ENCODE data around the gene ATP13A4. TPM values are rescaled to one million over a fixed set of nuclear protein-coding genes. Genes with fewer than 3 reads are reported as not detected.
A peak's percentile ranks its signal among the peaks of the same experiment; 100 is the strongest.

ATP13A4 gene
- total RNA-seq, 1 experiment from 2014 or later: not detected

- no peaks in the 10 kb centered on the region for H3K36me3 Mint-ChIP-seq (ENCODE audit: insufficient read depth, unreplicated experiment)
- intact Hi-C loops (cut with micrococcal nuclease): loop anchor here (2.0 to 5.0 kb wide), 2 partner anchors 265 to 640 kb away; no protein-coding TSS in a partner anchor
- H3K27ac Mint-ChIP-seq (ENCODE audit: low read depth, unreplicated experiment): no peak overlapping the region
- ChIA-PET CTCF (interaction anchor here (0.5 to 2.5 kb wide), 11 partner anchors 8 to 598 kb away, joined by 3 to 9 read pairs (median 3); no protein-coding TSS in a partner anchor), POLR2A (no interaction called here)
- H3K4me1 Mint-ChIP-seq (ENCODE audit: insufficient read depth, unreplicated experiment): no peaks in the 10 kb centered on the region
- peaks cover 50% of the 10 kb centered on the region for H3K27me3 Mint-ChIP-seq (ENCODE audit: insufficient read depth, unreplicated experiment)
- H3K4me3 Mint-ChIP-seq (ENCODE audit: unreplicated experiment): no peak overlapping the region
- no peaks in the 10 kb centered on the region for H3K9me3 Mint-ChIP-seq (ENCODE audit: unreplicated experiment)
- BruUV-seq (replicated peaks): no TSS peak
- TF ChIP-seq, protein P1, sequence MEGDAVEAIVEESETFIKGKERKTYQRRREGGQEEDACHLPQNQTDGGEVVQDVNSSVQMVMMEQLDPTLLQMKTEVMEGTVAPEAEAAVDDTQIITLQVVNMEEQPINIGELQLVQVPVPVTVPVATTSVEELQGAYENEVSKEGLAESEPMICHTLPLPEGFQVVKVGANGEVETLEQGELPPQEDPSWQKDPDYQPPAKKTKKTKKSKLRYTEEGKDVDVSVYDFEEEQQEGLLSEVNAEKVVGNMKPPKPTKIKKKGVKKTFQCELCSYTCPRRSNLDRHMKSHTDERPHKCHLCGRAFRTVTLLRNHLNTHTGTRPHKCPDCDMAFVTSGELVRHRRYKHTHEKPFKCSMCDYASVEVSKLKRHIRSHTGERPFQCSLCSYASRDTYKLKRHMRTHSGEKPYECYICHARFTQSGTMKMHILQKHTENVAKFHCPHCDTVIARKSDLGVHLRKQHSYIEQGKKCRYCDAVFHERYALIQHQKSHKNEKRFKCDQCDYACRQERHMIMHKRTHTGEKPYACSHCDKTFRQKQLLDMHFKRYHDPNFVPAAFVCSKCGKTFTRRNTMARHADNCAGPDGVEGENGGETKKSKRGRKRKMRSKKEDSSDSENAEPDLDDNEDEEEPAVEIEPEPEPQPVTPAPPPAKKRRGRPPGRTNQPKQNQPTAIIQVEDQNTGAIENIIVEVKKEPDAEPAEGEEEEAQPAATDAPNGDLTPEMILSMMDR (IDR thresholded peaks at IDR 0.05; ENCODE audit: unreplicated experiment): peak; percentile 21
- peak; percentile 7 for DNase-seq (ENCODE audit: unreplicated experiment)
Observed at GRCh38 chr3:193452338-193452737, 102.4 kb downstream of the ATP13A4 start.

- DNase-seq (ENCODE audit: unreplicated experiment): no peak
- intact Hi-C loops (cut with micrococcal nuclease): loop anchor here (2.0 to 5.0 kb wide), 2 partner anchors 265 to 639 kb away; no protein-coding TSS in a partner anchor
- ChIA-PET POLR2A (no interaction called here), CTCF (interaction anchor here (0.5 to 2.5 kb wide), 11 partner anchors 8 to 598 kb away, joined by 3 to 9 read pairs (median 3); no protein-coding TSS in a partner anchor)
- Mint-ChIP-seq H3K9me3 (ENCODE audit: unreplicated experiment) (no peaks in the 10 kb centered on the region), H3K27me3 (ENCODE audit: insufficient read depth, unreplicated experiment) (peaks cover 52% of the 10 kb centered on the region), H3K4me1 (ENCODE audit: insufficient read depth, unreplicated experiment) (no peaks in the 10 kb centered on the region), H3K4me3 (ENCODE audit: unreplicated experiment) (no peak overlapping the region), H3K27ac (ENCODE audit: low read depth, unreplicated experiment) (no peak overlapping the region), H3K36me3 (ENCODE audit: insufficient read depth, unreplicated experiment) (no peaks in the 10 kb centered on the region)
- TF ChIP-seq, protein P1 (IDR thresholded peaks at IDR 0.05; ENCODE audit: unreplicated experiment): no peak
- BruUV-seq (replicated peaks): no TSS peak
Observed at GRCh38 chr3:193451902-193452301, 102.8 kb downstream of the ATP13A4 start.

DNA sequence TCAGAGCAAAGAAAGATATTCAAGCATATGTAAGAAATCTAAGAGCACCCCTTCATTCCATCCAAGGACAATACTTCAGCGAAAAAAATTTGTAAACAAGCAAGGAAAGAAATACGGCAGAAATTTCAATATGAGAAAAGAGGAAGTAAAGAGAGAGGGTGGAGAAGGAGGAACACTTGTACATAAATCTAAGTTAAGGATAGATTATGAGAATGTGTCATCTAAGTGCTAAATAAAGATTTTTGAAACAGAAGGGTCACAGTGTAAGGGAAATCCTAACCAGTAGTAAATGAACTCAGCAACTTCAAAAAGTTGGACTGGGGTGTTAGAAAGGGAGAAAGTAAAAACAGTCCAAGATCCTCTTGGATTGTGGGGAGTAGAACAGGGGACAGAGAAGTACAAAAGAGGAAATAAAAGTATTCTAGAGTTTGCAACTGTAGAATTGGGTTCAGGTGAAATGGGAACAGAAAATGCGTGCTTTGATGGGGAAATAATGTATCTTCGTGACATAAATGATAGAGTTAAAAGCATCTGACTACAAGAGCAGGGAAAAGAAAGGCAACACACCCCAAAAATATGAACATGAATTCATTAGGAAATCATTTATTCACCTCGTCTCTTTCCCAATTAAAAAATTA is 107.6 kb downstream of the ATP13A4 start:
- H3K4me3 Mint-ChIP-seq (ENCODE audit: unreplicated experiment): no peak overlapping the region
- H3K36me3 Mint-ChIP-seq (ENCODE audit: insufficient read depth, unreplicated experiment): no peaks in the 10 kb centered on the region
- intact Hi-C loops (cut with micrococcal nuclease): no loop called here
- TF ChIP-seq, protein P1 (IDR thresholded peaks at IDR 0.05; ENCODE audit: unreplicated experiment): no peak
- no peaks in the 10 kb centered on the region for H3K4me1 Mint-ChIP-seq (ENCODE audit: insufficient read depth, unreplicated experiment)
- BruUV-seq (replicated peaks): no TSS peak
- ChIA-PET CTCF (no interaction called here), POLR2A (no interaction called here)
- no peak overlapping the region for H3K27ac Mint-ChIP-seq (ENCODE audit: low read depth, unreplicated experiment)
- no peaks in the 10 kb centered on the region for H3K9me3 Mint-ChIP-seq (ENCODE audit: unreplicated experiment)
- peaks cover 49% of the 10 kb centered on the region for H3K27me3 Mint-ChIP-seq (ENCODE audit: insufficient read depth, unreplicated experiment)
- DNase-seq (ENCODE audit: unreplicated experiment): no peak

DNA sequence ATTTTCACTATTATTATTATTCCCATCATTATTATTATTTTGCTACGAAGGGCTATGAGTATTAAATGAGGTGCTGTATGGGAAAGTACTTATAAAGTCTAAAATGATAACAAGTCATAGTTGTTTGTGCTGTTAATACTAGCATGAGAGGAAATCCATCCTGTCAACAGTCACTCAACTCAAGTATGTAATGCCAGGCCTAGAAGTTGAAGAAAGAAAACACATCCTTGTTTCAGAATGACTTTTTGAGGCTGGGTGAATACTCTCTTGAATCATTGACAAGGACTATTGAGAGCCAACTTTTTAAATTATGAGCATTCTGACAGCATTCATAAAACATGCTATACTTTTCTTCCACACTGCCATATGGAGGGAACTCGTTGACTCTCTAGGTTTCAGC is 115.3 kb downstream of the ATP13A4 start:
- no peaks in the 10 kb centered on the region for H3K4me1 Mint-ChIP-seq (ENCODE audit: insufficient read depth, unreplicated experiment)
- ChIA-PET POLR2A (no interaction called here), CTCF (no interaction called here)
- no TSS peak for BruUV-seq (replicated peaks)
- TF ChIP-seq, protein P1 (IDR thresholded peaks at IDR 0.05; ENCODE audit: unreplicated experiment): no peak
- H3K27ac Mint-ChIP-seq (ENCODE audit: low read depth, unreplicated experiment): no peak overlapping the region
- no peaks in the 10 kb centered on the region for H3K36me3 Mint-ChIP-seq (ENCODE audit: insufficient read depth, unreplicated experiment)
- intact Hi-C loops (cut with micrococcal nuclease): no loop called here
- peaks cover 27% of the 10 kb centered on the region for H3K27me3 Mint-ChIP-seq (ENCODE audit: insufficient read depth, unreplicated experiment)
- H3K4me3 Mint-ChIP-seq (ENCODE audit: unreplicated experiment): no peak overlapping the region
- H3K9me3 Mint-ChIP-seq (ENCODE audit: unreplicated experiment): no peaks in the 10 kb centered on the region
- no peak for DNase-seq (ENCODE audit: unreplicated experiment)
